Hindlimb muscle (tissue), 1 donor: ENCODE data around the gene CDRT4. TPM values are rescaled to one million over a fixed set of nuclear protein-coding genes. Genes with fewer than 3 reads are reported as not detected.
"Not testable (repeated sequence)": the region's sequence is repeated elsewhere in the genome, so short reads cannot be mapped to it uniquely, and the experiment has no call there.

Experiments
- DNase-seq: peaks from one replicate; pipeline ENCODE4 v3.0.0-alpha.2; 2013
- polyA plus RNA-seq: library from polyadenylated mRNA; unstranded; fragments of 120-200 nt; gene quantifications from one replicate; pipeline ENCODE4 v1.2.1, GENCODE V29; 2013; ENCODE audit not compliant: insufficient read length

Gene CDRT4
- 2.8 TPM for polyA plus RNA-seq

- DNase-seq = no peak
Measured at GRCh38 chr17:15467592-15467991, at the start of gene CDRT4. Gene CDRT4 (minus strand): TSS chr17:15467621. CDS start chr17:15440238, 27,383 bp downstream.

- no peak for DNase-seq
Measured at GRCh38 chr17:15516150-15516549, 48.7 kb upstream of the CDRT4 start.

DNA sequence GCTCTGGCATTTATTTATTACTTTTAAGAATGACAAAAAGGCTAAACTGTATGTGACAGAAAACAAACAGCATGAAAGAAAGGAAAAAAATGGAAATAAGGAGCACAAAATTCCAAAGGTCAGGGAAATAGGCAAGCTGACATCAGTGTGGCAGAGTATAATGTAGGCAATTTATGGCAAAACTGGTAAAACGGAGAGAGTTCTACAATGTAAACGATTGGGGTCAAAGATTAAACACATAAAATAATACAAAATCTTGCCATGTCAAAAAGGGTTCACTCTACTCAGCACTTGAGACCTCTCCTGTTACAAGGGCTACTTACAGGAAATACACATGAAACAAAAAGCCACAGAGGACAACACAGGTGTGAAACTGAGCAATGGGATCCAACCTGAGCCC is 47.0 kb upstream of the CDRT4 start:
- DNase-seq = no peak

DNA sequence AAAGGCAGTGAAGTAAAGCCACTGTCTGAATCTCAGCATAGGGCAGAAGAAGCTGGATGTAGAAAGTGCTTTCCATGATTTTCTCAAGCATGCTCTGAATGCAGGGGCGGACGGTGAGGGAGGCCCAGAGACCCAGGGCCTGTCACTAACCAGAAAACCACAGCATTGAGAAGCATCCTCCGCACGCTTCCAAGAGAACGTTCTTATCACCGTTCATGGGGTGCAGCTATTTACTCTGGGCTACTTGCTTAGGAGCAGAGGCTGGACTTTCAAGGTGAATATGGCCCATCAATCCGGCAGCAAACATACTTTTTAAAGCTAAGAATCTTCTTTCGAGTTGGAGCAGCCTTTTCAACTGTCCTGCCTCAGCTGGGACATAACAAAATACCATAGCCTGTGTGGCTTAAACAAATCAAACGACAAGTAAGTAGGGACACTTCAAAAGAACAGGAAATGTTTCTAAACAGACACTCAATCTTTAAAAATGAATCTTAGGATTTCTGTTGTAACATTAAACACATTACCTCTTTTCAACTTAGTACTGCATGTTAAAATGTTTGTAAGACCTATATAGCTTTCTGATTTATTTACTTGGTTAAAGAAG is 46.5 kb upstream of the CDRT4 start:
- no peak for DNase-seq

GRCh38 chr17:15513058-15513791 is 45.8 kb upstream of the CDRT4 start:
- no peak for DNase-seq

GRCh38 chr17:15512071-15512709 is 44.8 kb upstream of the CDRT4 start:
- no peak for DNase-seq

- DNase-seq = no peak
Measured at GRCh38 chr17:15511142-15511541, 43.7 kb upstream of the CDRT4 start.

- DNase-seq = no peak
Measured at GRCh38 chr17:15510361-15510760, 42.9 kb upstream of the CDRT4 start.

DNA sequence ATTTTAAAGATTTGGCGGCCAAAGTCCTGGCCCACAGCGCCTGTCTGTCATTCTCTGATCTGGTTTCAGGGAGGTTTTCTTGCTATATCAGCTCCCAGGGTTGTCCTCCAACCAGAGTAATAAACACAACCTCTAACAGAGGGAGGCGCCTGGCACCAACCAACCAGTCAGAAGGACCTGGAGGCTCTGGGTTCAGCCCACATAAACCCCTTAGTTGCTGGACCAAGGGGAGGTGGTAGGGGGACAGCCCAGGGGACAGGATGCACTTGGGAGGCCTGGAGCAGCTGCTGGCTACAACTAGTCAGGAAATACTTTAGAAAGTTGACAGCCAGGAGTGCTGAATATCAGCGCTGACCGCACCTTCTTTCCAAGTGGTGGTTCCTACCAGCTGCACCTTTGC is 41.7 kb upstream of the CDRT4 start:
- DNase-seq = no peak

DNA sequence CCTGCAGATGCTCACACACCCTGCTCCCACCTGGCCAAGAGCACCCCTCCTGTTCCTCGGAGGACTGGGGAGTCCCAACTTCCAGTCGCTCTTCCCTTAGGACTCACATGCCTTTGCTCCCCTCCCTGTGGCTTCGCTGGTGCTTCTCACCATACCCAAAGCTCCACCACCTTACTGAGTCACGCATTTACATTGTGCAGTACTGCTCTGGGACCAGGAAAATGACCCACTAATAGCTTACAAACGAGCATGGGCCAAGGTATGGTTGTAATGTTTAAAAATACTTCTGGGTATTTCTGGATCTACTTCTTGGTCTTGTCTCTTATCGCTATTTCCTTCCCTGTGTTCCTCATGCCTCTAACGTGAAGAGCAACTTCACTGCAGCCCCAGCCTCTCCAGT is 41.0 kb upstream of the CDRT4 start:
- DNase-seq = no peak

DNA sequence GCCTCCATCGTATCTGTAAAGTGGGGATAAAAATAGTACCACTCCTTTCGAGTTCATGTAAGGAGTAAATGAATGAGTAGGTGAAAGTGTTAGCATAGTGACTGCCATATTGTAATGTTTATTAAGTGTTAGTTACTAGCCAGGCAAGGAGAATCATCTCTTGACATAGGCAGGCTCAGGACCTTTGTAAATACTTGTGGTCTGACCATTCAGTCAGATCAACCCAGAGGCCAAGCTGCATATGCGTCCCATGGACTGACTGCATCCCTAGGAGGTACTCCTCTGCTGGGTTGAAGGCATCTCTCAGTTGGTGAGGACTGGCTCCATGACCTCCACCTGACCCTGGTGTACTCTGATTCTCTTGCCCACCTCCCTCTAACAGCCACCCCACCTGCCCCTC is 40.5 kb upstream of the CDRT4 start:
- DNase-seq = no peak

- DNase-seq = no peak
Measured at GRCh38 chr17:15507001-15507400, 39.6 kb upstream of the CDRT4 start.

- not testable (repeated sequence) for DNase-seq
Measured at GRCh38 chr17:15505708-15506107, 38.3 kb upstream of the CDRT4 start.

GRCh38 chr17:15503731-15504130 is 36.3 kb upstream of the CDRT4 start:
- no peak for DNase-seq

GRCh38 chr17:15502369-15503112 is 35.1 kb upstream of the CDRT4 start:
- peak; percentile 92 for DNase-seq

DNA sequence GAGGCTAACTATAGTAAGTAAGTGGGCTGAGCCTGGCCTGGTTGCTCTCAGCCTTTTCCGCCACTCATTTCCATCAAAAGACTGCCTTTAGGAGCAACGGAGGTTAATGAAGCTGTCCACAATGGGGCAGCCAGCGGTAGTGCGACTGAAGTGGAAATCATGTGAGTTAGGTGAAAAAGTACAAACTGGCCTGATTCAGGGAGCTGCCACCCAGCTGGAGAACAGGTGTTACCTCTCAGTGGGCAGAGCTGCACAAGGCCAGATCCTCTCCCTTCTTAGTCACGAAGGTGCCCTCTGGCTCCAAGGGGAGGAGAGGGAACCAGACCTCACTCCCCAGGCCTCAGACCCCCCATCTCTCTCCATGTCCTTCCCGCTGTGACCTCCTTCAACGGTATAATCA is 34.4 kb upstream of the CDRT4 start:
- DNase-seq = no peak

- DNase-seq = no peak
Measured at GRCh38 chr17:15501282-15501681, 33.9 kb upstream of the CDRT4 start.

DNA sequence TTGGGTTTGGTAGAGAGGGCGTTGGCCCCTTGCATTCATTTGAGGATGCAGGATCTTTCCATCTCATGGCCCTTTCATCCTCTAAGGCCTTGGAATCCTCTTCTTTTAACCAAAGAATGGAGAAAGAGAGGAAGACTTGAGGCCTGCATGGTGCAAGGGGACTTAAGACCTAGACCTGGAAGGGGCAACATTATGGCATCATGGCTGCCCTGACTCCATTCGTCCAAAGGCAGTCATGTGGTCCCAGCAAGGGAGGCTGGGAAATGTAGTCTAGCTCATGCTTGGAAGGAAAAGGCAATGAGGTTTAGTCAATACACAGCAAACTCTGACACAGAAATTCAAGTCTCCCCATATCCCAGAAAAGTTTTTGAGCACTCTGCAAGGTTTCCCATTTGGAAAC is 30.7 kb upstream of the CDRT4 start:
- DNase-seq = no peak

DNA sequence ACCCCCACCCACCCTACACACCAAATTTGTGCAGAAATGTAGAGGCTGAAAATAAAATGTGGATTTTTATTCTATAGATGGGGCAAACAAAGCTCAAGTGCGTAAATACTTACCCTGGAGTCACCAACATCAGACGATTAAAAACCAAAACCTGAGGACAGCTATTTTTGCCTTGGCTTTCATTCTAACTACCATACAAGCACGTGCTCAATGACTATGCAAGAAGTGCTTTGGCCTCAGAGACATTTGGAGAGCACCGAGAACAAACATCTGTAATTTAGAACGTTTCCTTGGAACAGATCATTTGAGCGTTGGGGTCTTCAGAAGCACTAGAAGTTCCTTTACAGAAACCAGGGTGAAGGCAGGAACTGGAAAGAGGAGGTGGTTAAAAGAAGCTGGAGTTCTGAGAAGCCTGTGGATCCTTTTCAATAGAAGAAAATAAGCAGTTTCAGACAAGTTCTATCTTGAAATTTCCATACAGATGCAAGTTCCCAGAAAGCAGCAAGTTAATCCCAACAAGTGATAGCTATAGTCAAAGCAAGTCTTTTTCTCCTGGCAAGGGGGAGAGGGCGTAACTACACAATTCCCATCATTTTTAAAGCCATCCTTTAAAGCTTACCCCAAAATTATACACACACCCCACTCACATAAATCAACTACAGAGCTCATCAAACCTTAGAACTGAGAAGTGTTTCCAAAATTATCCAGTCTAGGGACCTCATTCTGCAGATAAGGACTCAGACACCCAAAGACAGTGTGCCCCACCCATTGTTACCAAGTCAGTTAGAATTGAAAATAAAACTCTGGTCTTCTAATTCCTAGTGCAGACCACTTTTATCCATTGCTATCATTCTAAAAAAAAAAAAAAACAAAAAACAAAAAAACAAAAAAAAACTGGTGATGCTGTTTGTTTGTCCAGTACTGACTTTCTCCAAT is 29.6 kb upstream of the CDRT4 start:
- no peak for DNase-seq

DNA sequence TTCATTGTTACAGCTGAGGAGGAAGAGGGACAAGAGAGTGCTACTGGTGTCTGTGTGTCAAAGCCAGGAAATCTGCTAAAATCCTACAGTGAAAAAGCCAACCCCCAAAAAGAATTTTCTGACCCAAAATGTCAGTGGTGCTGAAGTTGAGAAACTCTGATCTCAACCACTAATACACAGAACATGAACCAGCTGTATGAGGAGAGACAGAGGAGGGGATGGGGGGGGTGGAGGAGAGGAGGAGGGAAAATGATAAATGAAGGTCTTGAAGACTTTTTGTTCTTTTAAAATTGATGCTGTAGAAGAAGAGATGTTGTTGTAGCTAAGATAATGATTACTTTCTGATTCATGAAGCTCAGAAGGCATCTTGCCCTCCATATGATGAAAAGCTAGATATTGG is 27.4 kb upstream of the CDRT4 start:
- no peak for DNase-seq

- no peak for DNase-seq
Measured at GRCh38 chr17:15493693-15494035, 26.2 kb upstream of the CDRT4 start.
